ENCODE data around the gene PAPOLA. TPM values are rescaled to one million over a fixed set of nuclear protein-coding genes. Genes with fewer than 3 reads are reported as not detected.

The PAPOLA gene
- total and polyA plus RNA-seq, 2 of the 4 experiments (the other 2 are of a cell fraction) = 73.8 to 128 TPM

- Histone ChIP-seq H4K8ac (ENCODE audit: low read depth in 2 of 2, low read length in 2 of 2) (no peak overlapping the region), H4K91ac (ENCODE audit: insufficient read depth, low read depth, low read length) (no peak overlapping the region), H2AK5ac (ENCODE audit: low read depth, low read length) (no peak overlapping the region), H4K20me1 (ENCODE audit: insufficient read depth, low read length) (no peaks in the 10 kb centered on the region), H3K4me1 (ENCODE audit: control insufficient read depth, insufficient read depth, low read length) (no peaks in the 10 kb centered on the region), H4K5ac (ENCODE audit: low read depth, low read length) (no peak overlapping the region), H3K27me3 (ENCODE audit: control insufficient read depth, insufficient read depth, low read length) (no peaks in the 10 kb centered on the region), H3K14ac (replicated peaks; ENCODE audit: low read depth, low read length) (no peak overlapping the region), H3K36me3 (ENCODE audit: control insufficient read depth, insufficient read depth, low read length) (peaks cover 37% of the 10 kb centered on the region), H3K18ac (ENCODE audit: low read depth, low read length) (no peak overlapping the region), H3K9ac (ENCODE audit: low read depth, low read length) (no peak overlapping the region), H3K4ac (ENCODE audit: low read depth, low read length) (no peak overlapping the region), H3K56ac (ENCODE audit: extremely low read depth, insufficient read depth, low read length) (no peak overlapping the region), H3K23ac (ENCODE audit: low read depth, low read length) (no peak overlapping the region), H2AK9ac (replicated peaks; ENCODE audit: low read depth, low read length, poor library complexity) (no peak overlapping the region), H3K9me1 (ENCODE audit: insufficient read depth, low read length) (no peaks in the 10 kb centered on the region), H2AFZ (replicated peaks; ENCODE audit: low read length, poor library complexity) (no peak overlapping the region), H3K4me3 (ENCODE audit: insufficient read depth, low read depth, low read length) (no peak overlapping the region), H2BK120ac (ENCODE audit: low read depth, low read length) (no peak overlapping the region), H2BK5ac (ENCODE audit: low read depth, low read length, poor library complexity, severe bottlenecking) (no peak overlapping the region), H2BK20ac (ENCODE audit: low read depth, low read length) (no peak overlapping the region), H3K9me3 (ENCODE audit: control insufficient read depth, insufficient read depth, low read length) (no peaks in the 10 kb centered on the region), H3K79me1 (ENCODE audit: low read depth in 1 of 2, low read length in 2 of 2) (peaks cover 3% of the 10 kb centered on the region in 2 experiments; a peak in 2 of 4 replicates), H3K4me2 (ENCODE audit: low read depth, low read length) (no peak overlapping the region), H2BK15ac (ENCODE audit: low read depth, low read length) (no peak overlapping the region), H3K27ac (ENCODE audit: insufficient read depth, low read length) (no peak overlapping the region)
- dilution Hi-C loops (cut with HindIII; ENCODE audit: low sequenced_read_pairs, unreplicated experiment) = no loop called here
- TF ChIP-seq RCOR1 (IDR thresholded peaks at IDR 0.05; ENCODE audit: insufficient replicate concordance, low read length) = no peak
- no peak for TF ChIP-seq SMC3 (IDR thresholded peaks at IDR 0.05; ENCODE audit: low read depth, low read length)
- no peak for ATAC-seq (ENCODE audit: low read depth)
- WGBS, 2 experiments (ENCODE audit: extremely low coverage in 2 of 2, insufficient read length in 1 of 2) = 100% methylated on average over 1 of the region's 3 CpGs; no CpG with 5 or more reads in 1 of the 2 experiments
- in situ Hi-C loops (cut with MboI; ENCODE audit: low sequenced_read_pairs) = no loop called here
- BruUV-seq (replicated peaks) = no TSS peak
- CTCF ChIA-PET = no interaction called here
- POLR2A ChIA-PET (ENCODE audit: unreplicated experiment) = no interaction called here
- intact Hi-C loops (cut with micrococcal nuclease) = no loop called here
- DNase-seq = no peak
Observed at GRCh38 chr14:96554315-96554910, 52.2 kb downstream of the PAPOLA start.

All from IMR-90 (cell line).